Activated T-cell treated with anti-CD3 and anti-CD28 coated beads for 1 hour (primary cell): ENCODE data around the gene FAM110A.
"Not testable (repeated sequence)": the region's sequence is repeated elsewhere in the genome, so short reads cannot be mapped to it uniquely, and the experiment has no call there.

ENCODE experiments used
- DNase-seq: peaks from one replicate; pipeline ENCODE4 v3.0.0-alpha.2; 2020; ENCODE audit warnings: low read depth

Gene FAM110A

GRCh38 chr20:833450-834150 lies at the start of gene FAM110A:
TSS of gene FAM110A (plus strand) at chr20:833715. CDS start at chr20:844805, 11,090 bp downstream.
- DNase-seq: peak; percentile 94

GRCh38 chr20:787825-788224 lies 45.7 kb upstream of the FAM110A start:
- no peak for DNase-seq

GRCh38 chr20:791056-791455 lies 42.5 kb upstream of the FAM110A start:
- DNase-seq: no peak

DNA sequence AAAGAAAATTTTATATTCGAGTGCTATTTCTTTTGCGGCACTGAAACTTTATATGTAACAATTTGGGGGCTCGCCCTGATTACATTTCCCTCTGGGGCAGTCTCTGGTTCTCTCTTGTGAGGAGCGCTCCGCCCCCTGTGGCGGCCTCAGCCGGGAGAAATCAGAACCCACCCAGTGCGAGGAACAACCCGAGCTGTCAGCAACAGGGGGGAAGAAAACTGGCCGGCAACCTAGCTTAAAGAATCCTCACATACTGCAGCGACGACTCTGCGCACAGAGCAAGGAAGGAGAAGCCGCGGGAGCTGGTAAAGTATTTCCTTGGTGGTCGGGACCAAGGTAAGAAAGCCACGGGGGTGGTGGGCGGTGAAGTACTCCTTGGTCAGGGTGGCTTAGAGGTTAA lies 41.3 kb upstream of the FAM110A start:
- DNase-seq: no peak

GRCh38 chr20:796921-797320 lies 36.6 kb upstream of the FAM110A start:
- no peak for DNase-seq

DNA sequence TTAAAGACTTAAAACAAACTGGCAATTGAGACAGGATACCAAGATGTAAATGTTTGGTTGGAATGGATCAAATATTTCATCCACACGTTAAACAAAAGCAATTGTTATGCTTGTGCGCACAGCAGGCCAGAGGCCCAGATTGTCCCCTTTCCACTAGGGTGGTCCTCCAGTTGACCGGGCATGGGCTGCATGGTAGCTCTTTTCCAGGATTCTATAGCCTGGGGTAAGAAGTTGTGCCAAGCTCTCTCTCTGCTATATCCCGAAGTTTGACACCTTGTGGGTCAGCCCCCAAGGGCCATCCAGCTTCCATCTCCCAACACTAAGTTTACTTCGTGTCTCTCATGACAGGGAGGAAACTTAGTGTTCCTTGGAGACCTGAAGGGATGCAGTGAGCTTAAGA lies 34.8 kb upstream of the FAM110A start:
- not testable (repeated sequence) for DNase-seq

- DNase-seq: not testable (repeated sequence)
Observed at GRCh38 chr20:800026-800425, 33.5 kb upstream of the FAM110A start.

GRCh38 chr20:801678-802077 lies 31.8 kb upstream of the FAM110A start:
- DNase-seq: no peak

DNA sequence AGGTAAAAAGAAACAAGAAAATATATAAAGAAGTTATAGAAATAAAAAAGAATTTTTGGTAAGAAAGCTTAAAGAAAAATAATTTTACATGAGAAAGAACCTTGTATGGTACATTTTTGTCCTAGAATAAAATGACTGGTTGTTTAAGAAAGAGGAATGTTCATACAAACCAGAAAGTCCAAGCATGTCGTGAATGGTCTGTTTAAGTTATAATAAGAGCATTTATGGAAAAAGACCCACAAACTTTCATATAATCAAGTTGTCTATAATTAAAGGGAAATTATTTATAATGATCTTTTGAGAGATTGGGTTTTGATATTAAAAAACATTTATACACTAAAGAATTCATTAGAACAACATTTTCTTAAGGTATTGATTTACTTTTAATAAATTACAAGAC lies 27.8 kb upstream of the FAM110A start:
- no peak for DNase-seq

DNA sequence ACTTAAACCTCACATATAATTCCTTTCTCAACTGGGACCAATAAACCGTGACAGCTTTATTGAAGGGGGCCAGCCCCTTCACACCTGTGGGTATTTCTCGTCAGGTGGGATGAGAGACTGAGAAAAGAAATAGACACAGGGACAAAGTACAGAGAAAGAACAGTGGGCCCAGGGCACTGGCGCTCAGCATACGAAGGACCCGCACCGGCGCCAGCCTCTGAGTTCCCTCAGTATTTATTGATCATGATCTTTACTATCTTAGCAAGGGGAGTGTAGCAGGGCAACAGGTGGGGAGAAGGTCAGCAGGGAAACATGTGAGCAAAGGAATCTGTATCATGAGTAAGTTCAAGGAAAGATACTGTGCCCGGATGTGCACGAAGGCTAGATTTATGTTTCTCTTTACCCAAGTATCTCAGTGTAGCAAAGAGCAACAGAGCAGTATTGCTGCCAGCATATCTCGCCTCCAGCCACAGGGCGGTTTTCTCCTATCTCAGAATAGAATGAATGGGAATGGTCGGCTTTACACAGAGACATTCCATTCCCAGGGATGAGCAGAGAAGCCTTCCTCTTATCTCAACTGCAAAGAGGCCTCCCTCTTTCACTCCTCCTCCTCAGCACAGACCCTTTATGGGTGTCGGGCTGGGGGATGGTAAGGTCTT lies 21.6 kb upstream of the FAM110A start:
- DNase-seq: not testable (repeated sequence)

- not testable (repeated sequence) for DNase-seq
Observed at GRCh38 chr20:812435-812814, 21.1 kb upstream of the FAM110A start.

GRCh38 chr20:813390-813789 lies 20.1 kb upstream of the FAM110A start:
- DNase-seq: no peak

DNA sequence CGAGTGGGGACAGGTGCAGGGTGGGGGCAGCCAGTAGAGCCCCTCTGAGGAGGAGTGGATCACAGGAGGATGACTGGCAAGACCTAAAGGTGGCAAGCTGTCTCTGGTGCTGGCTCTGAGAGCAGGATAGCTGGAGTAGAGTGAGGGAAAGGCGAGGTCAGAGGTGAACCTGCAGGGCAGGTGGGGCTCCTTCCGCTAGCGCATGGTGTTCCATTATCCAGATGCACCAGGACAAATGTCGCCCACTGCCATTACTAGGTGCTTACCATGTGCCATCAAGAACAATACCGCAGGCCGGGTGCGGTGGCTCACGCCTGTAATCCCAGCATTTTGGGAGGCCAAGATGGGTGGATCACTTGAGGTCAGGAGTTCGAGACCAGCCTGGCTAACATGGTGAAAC lies 18.3 kb upstream of the FAM110A start:
- no peak for DNase-seq

DNA sequence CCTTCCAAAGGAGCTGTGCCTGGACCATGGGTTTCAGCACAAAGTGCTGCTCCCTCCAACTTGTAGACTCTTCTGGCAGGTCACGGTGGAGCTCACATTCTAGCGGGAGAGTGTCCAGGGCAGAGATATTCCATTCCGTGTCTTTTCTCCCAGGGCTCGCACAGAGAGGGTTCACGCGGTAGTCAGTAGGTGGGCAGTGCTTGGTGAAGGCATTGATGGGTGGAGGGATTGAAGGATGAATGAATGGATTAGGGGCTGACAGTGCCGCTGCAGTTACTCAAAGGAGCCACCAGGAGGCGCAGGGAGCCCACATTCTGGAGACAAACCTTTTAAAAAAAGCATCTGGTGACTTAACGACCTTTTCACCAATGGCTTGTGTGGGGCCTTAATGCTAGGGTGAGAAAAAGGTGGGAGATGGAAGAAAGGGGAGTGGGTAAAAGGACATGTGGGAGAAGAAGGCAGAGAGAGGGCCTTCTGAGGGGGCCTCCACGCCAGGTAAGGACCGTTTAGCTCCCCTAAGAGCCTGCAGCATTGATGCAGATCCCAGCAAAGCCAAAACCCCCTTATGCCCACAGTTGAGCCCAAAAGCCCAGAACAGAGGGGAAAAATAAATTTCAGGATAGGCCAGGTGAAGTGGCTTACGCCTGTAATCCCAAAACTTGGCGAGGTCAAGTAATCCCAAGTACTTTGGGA lies 17.5 kb upstream of the FAM110A start:
- DNase-seq: peak; percentile 62

- no peak for DNase-seq
Observed at GRCh38 chr20:818001-818664, 15.4 kb upstream of the FAM110A start.

GRCh38 chr20:819680-820322 lies 13.7 kb upstream of the FAM110A start:
- DNase-seq: no peak

- no peak for DNase-seq
Observed at GRCh38 chr20:820323-820953, 13.1 kb upstream of the FAM110A start.

DNA sequence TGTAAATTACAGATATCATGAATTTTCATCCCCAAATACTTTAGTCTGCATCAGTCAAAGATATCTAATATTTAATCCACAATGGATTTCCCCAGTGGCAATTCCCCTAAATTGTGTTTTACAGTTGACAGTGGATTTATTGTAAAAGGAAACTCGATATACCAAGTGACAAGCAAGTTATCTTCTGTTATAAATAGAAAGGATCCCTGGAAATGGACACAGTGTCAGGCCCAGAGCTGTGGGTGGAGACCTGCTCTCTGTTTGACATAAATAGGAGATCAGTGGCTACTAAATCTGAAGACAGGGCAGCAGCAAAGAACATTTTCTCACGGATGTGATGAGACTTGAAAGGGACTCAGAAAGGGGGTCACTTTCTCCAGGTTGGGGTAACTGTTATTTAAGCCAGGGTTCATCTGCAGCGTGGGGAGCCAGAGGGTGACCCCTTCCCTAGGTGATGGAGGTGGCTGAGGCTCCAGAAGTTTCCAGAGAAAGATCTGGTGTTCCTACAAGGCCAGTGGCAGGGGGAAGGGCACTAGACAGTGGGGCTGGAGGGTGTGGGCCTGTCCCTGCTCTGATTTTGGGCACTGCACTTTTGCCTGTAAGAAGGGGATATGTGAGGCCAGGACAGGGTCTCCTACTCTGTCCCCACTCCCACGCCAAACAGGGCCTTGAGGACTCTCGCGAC lies 12.3 kb upstream of the FAM110A start:
- DNase-seq: no peak

DNA sequence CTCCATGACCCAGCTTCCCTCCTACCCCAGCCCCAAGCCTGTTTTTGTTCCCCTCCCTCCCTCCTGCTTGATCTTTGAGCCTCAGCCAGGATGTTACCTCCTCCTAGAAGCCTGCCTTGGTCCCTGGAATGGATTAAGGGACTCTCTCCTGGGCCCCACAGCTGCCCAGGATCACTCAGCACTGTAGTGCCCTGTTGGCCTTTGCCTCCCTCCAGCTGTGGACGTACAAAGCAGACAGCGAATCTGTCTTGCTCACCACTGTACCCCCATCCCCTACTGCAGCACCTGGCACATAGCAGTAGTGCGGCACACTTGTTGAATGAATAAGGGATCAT lies 11.8 kb upstream of the FAM110A start:
- DNase-seq: no peak

DNA sequence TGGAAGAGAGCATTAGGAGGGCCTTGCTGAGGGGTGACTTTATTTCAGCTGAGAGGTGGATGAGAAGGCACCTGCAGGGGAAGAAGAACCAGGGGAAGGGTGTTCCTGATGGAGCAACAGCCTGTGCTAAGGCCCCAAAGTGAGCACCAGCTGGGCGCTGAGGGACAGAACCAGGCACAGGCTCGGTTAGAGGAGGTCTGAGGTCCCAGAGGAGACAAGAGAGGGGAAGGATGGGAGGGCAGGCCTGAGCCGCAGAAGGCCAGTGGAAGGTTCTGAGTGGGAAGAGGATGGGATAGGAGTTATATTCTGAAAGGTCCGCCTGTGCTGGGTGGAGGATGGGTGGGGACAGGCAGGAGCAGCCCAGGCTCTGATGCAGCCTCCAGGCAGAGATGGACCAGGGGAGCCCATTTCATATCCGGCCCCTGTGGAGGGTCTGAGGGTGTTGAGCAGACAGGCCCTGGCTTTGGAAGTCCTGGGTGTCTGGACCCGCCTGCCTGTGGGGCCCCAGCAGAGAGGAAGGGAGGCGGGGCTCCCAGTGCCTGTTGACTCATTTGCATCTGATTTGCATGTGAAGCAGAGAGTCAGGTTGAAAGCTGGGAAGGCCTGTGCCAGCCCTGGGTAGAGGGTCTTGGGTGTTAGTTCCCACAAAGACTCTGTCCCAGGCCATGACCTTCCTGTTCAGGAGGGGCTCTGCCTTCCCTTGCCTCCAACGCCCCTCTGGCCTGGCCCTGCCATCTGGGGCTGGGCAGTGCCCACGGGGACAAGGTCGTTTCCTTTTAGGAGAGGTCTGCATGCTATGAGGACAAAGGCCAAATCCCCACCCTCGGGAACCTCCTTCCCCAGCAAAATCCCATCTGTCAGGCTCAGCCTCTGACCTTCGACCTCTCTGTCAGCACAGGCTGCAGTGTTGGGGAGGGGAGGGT lies 10.6 kb upstream of the FAM110A start:
- no peak for DNase-seq
